Breast epithelium (tissue), 4 donors: ENCODE data around the gene TCF3. TPM values are rescaled to one million over a fixed set of nuclear protein-coding genes. Genes with fewer than 3 reads are reported as not detected.
"Not testable (repeated sequence)": the region's sequence is repeated elsewhere in the genome, so short reads cannot be mapped to it uniquely, and the experiment has no call there.

Experiments used
- DNase-seq, 2 donors: peaks; one replicate each; pipeline ENCODE4 v3.0.0-alpha.2; 2019; ENCODE audit warnings: low spot score in 2 of 2
- H3K27ac ChIP-seq, 2 donors: fragments of 200-600 bp; sonication (generic) in 1 of 2; one replicate each; pipeline ENCODE4 v1.5.1; 2016 to 2019; ENCODE audit warnings: mild to moderate bottlenecking in 1 of 2
- H3K27me3 ChIP-seq, 2 donors: fragments of 200-600 bp; sonication (generic) in 1 of 2; one replicate each; pipeline versions ENCODE4 v1.5.1 to v1.6.0; 2017 to 2019; ENCODE audit warnings: control low read depth in 1 of 2, mild to moderate bottlenecking in 1 of 2
- H3K36me3 ChIP-seq: fragments of 200-600 bp; one replicate; pipeline ENCODE4 v1.5.1; 2019
- H3K4me1 ChIP-seq, 2 donors: fragments of 200-600 bp; sonication (generic); one replicate each; pipeline ENCODE4 v1.5.1; 2016 to 2019; ENCODE audit warnings: control low read depth in 1 of 2
- H3K4me3 ChIP-seq, 3 donors: fragments of 200-600 bp; sonication (generic); 1 replicate in 2 of 3; 2 replicates in 1 of 3; pipeline ENCODE4 v1.5.1; 2016 to 2019; ENCODE audit warnings: mild to moderate bottlenecking in 3 of 3, moderate library complexity in 2 of 3
- H3K9me3 ChIP-seq, 2 donors: fragments of 200-600 bp; sonication (generic) in 1 of 2; one replicate each; pipeline ENCODE4 v1.5.1; 2016 to 2019; ENCODE audit warnings: control low read depth in 1 of 2
- POLR2A ChIP-seq: fragments of 450-650 bp; IDR thresholded peaks from one replicate; pipeline ENCODE4 v1.6.1; 2016; ENCODE audit warnings: antibody characterized with exemption, mild to moderate bottlenecking, moderate library complexity
- POLR2AphosphoS5 ChIP-seq, 3 donors: sonication (generic); formaldehyde crosslinking; IDR thresholded peaks; one replicate each; pipeline ENCODE4 v1.6.1; 2017; ENCODE audit warnings: antibody characterized with exemption in 3 of 3
- intact Hi-C: fragments of 100-400 bp; cut with DNase I; formaldehyde crosslinking; loops from one replicate; pipeline ENCODE4 v1.15.1; 2023; ENCODE audit warnings: low total_unique reads
- total RNA-seq, 3 donors: library from RNA; depleted of rRNA; stranded (reverse); fragments of >200 nt; gene quantifications; one replicate each; pipeline ENCODE4 v1.1.0, GENCODE V29; 2016
- TF ChIP-seq, protein P1 (sequence below), 3 donors: fragments of 450-650 bp; IDR thresholded peaks; one replicate each; pipeline ENCODE4 v1.5.1; 2016 to 2017; ENCODE audit warnings: antibody characterized with exemption in 3 of 3, mild to moderate bottlenecking in 3 of 3, moderate library complexity in 3 of 3

Gene TCF3
- total RNA-seq, 3 donors from 2014 or later: 38.6 to 45.3 (median 42.3) TPM

DNA sequence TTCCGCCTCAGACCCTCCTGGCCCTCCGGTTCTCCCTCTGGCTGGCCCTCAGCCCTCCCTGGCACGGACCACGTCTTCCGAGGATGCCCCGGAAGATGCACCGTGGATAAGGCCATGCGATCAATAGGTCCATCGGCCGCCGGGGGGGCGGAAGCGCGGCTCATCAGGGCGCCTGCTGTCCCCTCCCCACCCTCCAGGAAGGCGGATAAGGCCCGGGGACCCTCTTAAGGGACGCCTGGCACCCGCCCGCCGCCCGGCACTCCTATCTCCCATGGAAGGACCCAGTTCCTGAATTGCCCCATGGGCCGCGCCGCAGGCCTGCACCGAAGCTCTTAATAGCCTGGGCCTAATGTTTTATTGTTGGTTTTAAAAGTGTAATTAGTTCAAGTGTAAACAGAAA lies 46.2 kb upstream of the TCF3 start:
- H3K27me3 ChIP-seq: peaks cover 5 to 42% of the 10 kb centered on the region in 2 donors
- no peak overlapping the region for H3K27ac ChIP-seq
- H3K4me1 ChIP-seq: no peaks in the 10 kb centered on the region
- H3K4me3 ChIP-seq: no peak overlapping the region
- no peak for DNase-seq
- TF ChIP-seq POLR2A: no peak
- no peak for TF ChIP-seq POLR2AphosphoS5 (IDR thresholded peaks at IDR 0.05)
- TF ChIP-seq, protein P1, sequence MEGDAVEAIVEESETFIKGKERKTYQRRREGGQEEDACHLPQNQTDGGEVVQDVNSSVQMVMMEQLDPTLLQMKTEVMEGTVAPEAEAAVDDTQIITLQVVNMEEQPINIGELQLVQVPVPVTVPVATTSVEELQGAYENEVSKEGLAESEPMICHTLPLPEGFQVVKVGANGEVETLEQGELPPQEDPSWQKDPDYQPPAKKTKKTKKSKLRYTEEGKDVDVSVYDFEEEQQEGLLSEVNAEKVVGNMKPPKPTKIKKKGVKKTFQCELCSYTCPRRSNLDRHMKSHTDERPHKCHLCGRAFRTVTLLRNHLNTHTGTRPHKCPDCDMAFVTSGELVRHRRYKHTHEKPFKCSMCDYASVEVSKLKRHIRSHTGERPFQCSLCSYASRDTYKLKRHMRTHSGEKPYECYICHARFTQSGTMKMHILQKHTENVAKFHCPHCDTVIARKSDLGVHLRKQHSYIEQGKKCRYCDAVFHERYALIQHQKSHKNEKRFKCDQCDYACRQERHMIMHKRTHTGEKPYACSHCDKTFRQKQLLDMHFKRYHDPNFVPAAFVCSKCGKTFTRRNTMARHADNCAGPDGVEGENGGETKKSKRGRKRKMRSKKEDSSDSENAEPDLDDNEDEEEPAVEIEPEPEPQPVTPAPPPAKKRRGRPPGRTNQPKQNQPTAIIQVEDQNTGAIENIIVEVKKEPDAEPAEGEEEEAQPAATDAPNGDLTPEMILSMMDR (IDR thresholded peaks at IDR 0.05): no peak
- intact Hi-C loops: no loop called here
- H3K9me3 ChIP-seq: peaks cover 0 to 8% of the 10 kb centered on the region in 2 donors
- H3K36me3 ChIP-seq: no peaks in the 10 kb centered on the region

DNA sequence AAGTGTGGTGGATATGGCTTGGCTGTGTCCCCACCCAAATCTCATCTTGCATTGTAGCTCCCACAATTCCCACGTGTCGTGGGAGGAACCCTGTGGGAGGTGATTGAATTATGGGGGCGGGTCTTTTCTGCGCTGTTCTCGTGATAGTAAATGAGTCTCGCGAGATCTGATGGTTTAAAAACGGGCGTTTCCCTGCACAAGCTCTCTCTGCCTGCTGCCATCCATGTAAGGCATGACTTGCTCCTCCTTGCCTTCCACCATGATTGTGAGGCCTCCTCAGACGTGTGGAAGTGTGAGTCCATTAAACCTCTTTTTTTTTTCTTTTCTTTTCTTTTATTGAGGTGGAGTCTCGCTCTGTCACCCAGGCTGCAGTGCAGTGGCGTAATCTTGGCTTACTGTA lies 43.1 kb upstream of the TCF3 start:
- H3K27me3 ChIP-seq: peaks cover 8 to 53% of the 10 kb centered on the region in 2 donors
- not testable (repeated sequence) for H3K4me1 ChIP-seq, DNase-seq

DNA sequence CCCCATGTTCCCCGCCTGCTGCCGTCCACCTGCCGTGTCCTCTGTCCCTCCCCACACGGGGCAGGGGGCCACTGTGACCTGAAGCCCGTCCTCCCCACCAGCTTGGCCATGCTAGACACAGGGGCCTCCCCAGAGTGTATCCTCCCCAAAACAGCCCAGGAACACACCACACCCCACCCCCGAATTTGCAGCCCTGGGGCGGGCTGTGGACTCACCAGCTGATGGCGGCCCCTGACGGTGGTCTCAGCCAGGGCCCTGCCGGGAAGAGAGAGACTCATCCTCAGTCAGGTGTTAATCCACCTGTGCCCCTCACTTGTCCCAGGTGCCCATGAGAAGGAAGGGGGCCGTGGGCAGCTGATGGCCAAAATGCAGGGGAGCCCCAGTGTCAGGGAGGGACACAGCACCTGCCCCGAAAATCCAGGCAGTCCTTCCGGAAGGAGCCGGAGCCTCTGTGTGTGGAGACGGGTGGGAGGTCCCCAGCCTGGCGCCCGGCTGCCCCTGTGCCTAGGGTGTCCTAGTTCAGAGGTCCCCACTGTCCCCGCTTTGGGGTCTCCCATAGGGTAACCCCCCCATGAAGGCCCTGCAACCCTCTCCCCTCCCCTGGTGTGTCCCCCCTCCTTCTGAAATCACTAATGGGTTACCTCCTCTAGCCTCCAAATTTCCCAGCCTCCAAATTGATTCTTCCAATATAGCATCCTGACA lies 39.3 kb upstream of the TCF3 start:
- Histone ChIP-seq H3K36me3 (no peaks in the 10 kb centered on the region), H3K9me3 (peaks cover 0 to 8% of the 10 kb centered on the region in 2 donors), H3K4me3 (no peak overlapping the region), H3K27ac (no peak overlapping the region), H3K27me3 (peaks cover 3 to 57% of the 10 kb centered on the region in 2 donors), H3K4me1 (no peaks in the 10 kb centered on the region)
- DNase-seq: no peak
- intact Hi-C loops: no loop called here
- TF ChIP-seq, protein P1 (IDR thresholded peaks at IDR 0.05): no peak
- TF ChIP-seq POLR2AphosphoS5 (IDR thresholded peaks at IDR 0.05): no peak
- TF ChIP-seq POLR2A: no peak

More for the DNA sequence above, 43.1 kb upstream of the TCF3 start:
- intact Hi-C loops, H3K9me3 ChIP-seq, H3K27ac ChIP-seq, H3K4me3 ChIP-seq, H3K36me3 ChIP-seq: not testable (repeated sequence)

DNA sequence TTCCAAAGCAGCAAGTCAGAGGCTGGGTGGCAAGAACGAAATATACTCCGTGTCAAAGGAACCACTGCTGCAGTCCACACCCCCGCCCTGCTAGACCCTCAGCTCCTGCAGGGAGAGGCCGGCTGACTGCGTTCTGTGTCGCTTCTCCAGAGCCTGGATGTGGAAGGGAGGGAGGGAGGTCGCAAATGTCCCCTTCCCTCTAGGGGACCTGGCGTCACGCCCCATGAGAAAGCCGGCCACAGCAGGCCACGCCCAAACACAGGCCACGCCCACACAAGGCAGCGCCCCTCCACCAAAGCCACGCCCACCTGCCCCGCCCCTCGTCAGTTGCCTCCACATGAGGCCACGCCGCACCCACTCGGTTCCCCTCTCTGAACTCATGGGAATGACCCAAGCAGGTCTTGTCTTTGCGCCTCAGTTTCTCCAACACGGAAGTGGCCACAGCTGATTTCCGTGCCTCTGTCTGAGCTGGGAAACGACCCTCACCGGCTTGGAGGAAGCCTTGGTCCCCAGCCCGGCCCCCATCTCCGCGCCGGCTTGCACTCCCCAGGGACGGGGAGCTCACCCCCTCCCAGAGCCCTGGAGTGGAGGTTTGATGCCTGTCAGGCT lies 38.4 kb upstream of the TCF3 start:
- no peak overlapping the region for H3K4me3 ChIP-seq
- intact Hi-C loops: no loop called here
- TF ChIP-seq, protein P1 (IDR thresholded peaks at IDR 0.05): no peak
- TF ChIP-seq POLR2A: no peak
- no peak for TF ChIP-seq POLR2AphosphoS5 (IDR thresholded peaks at IDR 0.05)
- no peak for DNase-seq
- H3K36me3 ChIP-seq: no peaks in the 10 kb centered on the region
- peaks cover 3 to 66% of the 10 kb centered on the region in 2 donors for H3K27me3 ChIP-seq
- H3K4me1 ChIP-seq: no peaks in the 10 kb centered on the region
- peaks cover 0 to 8% of the 10 kb centered on the region in 2 donors for H3K9me3 ChIP-seq
- no peak overlapping the region for H3K27ac ChIP-seq

DNA sequence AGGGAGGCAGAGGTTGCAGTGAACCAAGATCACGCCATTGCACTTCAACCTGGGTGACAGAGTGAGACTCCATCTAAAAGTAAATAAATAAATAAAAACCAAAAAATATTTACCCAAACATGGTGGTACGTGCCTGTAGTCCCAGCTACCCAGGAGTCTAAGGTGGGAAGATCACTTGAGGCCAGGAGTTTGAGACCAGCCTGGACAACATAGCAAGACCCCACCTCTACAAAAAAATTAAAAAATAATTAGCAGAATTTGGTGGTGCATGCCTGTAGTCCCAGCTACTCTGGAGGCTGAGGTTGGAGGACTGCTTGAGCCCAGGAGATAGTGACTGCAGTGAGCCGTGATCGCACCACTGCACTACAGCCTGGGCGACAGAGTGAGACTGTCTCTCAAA lies 33.4 kb upstream of the TCF3 start:
- H3K27ac ChIP-seq, DNase-seq, H3K4me3 ChIP-seq, H3K36me3 ChIP-seq, H3K9me3 ChIP-seq, intact Hi-C loops, H3K4me1 ChIP-seq: not testable (repeated sequence)
- peaks cover 3 to 73% of the 10 kb centered on the region in 2 donors for H3K27me3 ChIP-seq

DNA sequence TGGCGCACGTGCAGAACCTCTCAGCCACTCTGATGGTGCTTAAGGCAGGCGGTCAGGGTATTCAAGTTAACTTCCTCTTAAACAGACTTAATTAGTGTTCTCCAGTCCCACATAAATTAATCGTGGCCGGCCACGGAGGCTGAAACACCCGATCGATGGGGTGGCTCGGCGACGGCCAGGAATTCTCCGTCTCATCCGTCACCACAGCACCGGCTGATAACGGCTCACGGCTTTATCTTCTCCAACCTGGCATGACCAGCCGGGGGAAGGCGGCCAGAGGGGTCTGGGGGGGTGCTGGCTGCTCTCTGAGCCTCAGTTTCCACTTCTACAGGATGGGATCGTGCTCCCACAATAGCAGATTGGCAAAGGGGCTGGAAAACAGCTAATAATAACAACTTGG lies 32.6 kb upstream of the TCF3 start:
- Histone ChIP-seq H3K36me3 (no peaks in the 10 kb centered on the region), H3K27ac (no peak overlapping the region), H3K4me1 (no peaks in the 10 kb centered on the region), H3K27me3 (peaks cover 3 to 71% of the 10 kb centered on the region in 2 donors), H3K4me3 (no peak overlapping the region), H3K9me3 (no peaks in the 10 kb centered on the region)
- TF ChIP-seq POLR2A: no peak
- no peak for TF ChIP-seq POLR2AphosphoS5 (IDR thresholded peaks at IDR 0.05)
- TF ChIP-seq, protein P1 (IDR thresholded peaks at IDR 0.05): no peak
- intact Hi-C loops: no loop called here
- DNase-seq: no peak
